Limb (tissue), 2 donors: ENCODE measurements around the gene ARFGAP1.

Source experiments
- DNase-seq, 2 donors: peaks; one replicate each; pipeline ENCODE4 v3.0.0-alpha.2; 2016; ENCODE audit errors: extremely low spot score in 2 of 2

Gene ARFGAP1

DNA sequence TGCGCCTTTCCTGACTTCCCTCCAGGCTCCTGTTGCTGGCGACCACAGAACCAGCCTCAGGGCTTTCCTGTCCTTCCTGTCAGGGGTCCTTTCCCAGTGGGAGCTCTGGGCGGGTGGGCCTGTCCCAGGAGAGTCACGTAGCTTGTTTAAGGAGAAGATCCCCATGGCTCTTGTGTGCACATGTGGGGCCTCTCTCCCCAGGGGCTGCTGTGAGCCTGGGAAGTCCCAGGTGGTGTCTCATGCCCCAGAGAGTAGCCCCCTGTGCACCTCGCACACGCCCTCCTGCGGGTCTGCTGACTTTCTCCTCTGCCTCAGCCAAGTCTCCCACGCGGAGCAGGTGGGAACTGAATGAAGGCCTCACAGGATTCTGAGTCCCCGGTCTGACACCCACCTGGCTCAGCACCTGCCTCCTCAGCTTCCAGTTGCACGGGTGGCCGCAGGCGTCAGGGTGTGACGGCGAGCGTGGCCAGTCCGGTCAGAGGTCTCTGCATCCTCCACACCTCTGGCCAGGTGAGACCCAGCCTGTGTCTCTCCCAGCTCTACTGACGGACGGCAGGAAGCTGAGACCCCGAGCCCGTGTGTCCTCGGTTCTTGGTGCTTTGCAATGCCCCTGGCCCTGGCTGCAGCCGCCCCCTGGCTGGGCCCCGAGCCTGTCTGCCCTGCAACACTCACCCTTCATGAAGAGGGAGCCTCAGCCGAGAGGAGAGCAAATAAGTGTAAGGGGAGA is 12.7 kb upstream of the ARFGAP1 start:
- no peak for DNase-seq

DNA sequence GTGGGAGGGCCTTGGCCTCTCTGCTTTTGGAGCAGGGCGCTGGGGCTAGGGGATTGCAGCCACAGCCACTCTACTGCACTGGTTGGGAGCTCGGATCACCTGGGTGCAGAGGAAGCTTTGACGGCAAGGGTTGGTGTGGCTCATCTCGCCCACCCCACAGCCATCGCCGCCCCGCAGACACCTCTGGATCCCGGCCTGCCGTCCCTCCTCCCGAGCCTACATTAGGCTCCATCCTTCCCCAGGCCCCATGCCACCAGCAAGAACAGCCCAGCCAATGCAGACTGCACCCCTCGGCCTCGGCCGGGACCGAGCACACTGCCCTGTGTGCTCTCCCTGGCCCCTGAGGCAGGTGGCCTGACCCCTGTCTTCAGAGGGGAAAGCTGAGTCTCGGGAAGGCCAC is 12.1 kb upstream of the ARFGAP1 start:
- no peak for DNase-seq

DNA sequence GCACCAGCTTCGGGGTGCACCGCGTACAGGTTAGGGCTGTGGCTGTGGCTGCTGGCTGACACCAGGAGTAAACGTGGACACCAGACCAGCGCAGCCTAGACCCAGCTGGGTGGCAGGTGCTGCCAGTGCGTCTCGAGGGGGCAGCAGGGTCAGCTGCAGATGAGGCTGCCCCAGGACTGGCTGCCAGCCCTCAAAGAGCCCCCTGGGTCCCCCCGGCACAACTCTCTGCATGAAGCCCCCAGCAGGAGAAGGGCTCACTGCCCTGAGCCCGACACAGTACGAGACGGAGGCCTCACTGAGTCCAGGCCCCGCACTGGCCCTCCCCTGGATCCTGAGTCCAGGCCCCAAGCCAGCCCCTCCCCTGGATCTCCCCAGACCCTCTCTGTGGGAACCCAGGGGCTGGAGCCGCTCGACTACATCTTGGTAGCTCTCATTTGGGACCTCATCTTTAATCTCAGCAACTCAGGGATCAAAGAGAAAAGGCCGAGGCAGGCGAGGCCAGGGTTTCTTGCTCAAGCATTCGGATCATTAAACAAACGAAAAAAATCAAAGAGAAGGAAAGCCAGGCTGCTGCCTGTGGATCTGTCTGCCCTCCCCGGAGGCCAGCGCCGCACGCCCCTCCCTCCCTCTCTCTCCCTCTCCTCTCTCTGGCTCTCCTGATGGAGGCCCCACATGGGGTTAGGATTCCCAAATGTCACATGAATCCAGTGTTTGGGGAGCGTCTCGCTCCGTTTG is 11.4 kb upstream of the ARFGAP1 start:
- peak in 1 of 2 donors; percentile 34 for DNase-seq

- DNase-seq, result no peak
Observed at GRCh38 chr20:63261795-63262528, 10.7 kb upstream of the ARFGAP1 start.

DNA sequence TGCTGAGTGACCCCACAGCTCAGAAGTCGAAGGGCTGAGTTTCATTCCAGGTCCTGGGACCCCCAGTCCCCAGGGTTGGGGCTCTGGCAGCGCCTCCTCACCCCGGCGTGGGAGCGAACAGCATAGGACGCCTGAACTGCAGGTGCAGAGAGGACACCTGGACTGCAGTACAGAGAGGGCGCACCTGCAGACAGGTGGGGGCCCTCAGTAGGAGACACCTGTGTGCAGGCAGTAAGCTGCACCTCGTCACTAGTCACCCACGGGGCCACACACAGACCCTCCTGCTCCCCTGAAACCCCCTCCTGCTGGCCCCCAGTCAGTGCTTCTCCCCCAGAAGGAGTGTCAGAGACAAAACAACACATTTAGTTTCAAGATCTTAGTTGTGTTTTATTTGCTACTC is 9.8 kb upstream of the ARFGAP1 start:
- no peak for DNase-seq

GRCh38 chr20:63264000-63264399 is 8.6 kb upstream of the ARFGAP1 start:
- no peak for DNase-seq

DNA sequence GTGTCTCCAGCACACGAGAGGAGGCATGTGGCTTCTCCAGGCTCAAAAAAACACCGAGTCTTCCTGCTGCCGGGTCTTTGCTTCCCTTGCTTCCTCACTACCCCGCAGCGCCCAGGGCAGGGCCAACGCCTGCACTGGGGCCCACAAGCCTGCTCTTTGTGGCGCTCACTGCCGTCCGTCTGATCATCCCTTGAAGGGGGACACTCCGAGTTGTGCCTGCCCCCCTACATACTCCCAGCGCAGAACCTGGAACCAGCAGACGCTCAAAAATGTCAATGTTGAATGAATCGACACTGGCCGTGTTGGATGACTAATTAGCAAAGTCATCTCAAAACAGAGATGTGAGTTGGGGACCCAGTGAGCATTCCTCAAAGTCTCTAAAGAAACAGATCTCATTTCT is 8.1 kb upstream of the ARFGAP1 start:
- no peak for DNase-seq

DNA sequence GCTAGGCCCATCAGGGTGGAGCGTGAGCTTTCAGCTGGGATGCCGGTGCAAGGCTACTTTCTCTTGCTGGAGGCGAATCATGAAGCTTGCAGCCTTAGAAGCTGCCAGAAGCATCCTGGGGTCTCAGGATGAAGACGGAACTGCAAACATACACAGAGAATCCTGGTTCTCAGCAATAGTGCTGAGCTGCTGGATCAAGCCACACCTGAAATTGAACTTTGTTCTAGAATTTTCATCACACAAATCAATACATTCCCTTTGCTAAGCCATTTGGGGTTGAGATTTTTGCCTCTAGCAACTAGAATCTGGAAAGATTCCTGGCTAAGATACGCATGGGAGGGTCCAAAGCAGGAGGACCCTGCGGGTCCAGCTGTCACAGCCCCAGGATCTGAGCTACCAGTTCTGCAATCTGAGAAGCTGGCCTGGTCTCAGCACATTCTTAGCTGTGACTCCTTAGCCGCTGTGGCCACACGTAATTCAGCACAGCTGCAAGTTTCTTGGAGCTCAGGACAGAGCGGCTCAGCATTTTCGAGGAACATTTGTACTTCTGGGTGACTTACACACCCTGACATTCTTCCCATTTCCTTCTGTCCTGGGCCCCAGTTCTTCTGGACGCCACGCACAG is 6.6 kb upstream of the ARFGAP1 start:
- DNase-seq, result peak in 1 of 2 donors; percentile 61

- DNase-seq, result no peak
Observed at GRCh38 chr20:63267691-63268090, 4.9 kb upstream of the ARFGAP1 start.

GRCh38 chr20:63268256-63268655 is 4.4 kb upstream of the ARFGAP1 start:
- no peak for DNase-seq

DNA sequence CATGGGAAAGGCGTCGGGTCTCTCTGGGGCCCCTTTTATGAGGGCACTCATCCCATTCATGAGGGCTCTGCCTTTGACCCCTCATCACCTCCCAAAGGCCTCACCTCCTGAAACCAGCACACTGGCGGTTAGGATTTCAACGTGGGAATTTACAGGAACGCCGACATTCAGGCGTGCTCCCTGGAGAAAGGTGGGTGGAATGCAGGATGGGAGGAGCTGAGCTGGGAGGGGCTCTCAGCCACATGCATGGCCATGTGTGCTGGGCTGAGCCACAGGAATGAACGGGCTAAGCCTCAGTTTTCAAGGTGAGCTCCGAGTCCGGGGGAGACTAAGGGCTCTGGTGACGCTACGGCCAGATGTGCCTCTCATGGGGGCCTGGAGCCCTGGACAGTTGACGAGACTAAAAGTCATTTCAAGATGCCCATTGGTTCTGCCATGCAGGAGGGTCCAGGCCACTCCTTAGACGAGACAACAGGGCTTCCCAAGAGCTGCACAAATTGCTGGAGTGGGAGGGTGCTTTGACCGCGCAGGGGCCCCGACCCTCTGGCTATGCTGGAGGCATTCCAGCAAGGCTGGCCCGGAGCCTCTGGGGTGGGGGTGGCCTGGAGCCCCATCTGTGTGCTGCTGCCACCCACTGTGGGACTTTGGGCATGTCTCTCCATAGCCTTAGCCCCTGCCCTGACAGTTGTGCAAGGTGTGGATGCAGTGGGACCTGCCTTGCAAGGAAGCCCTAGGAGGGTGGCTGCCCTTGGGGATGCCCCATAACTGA is 3.8 kb upstream of the ARFGAP1 start:
- no peak for DNase-seq

DNA sequence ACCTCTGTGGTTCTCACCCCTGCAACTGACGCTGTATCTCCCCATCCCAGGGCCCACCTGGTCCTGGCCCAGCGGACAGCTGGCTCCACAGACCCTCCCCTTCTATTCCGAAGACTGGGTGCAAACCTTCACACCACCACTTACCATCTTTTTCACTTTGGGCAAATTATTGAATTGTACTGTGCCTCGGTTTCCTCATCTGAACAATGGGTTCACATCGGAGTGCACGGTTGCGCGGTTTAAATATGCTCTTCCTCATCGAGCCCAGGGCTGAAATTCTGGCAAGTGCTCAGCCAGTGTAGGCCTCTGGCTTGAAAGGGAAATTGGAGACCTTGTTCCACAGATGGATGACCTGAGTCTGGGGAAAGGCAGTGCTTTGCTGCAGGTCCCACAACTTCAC is 2.9 kb upstream of the ARFGAP1 start:
- DNase-seq, result no peak

GRCh38 chr20:63270606-63271325 is 1.8 kb upstream of the ARFGAP1 start:
- DNase-seq, result no peak

GRCh38 chr20:63273059-63273579 is 506 bp downstream of the ARFGAP1 start:
- no peak for DNase-seq

- DNase-seq, result no peak
Observed at GRCh38 chr20:63273635-63274380, 1.2 kb downstream of the ARFGAP1 start.

GRCh38 chr20:63274381-63275228 is 2.0 kb downstream of the ARFGAP1 start:
- DNase-seq, result no peak

GRCh38 chr20:63275825-63276224 is 3.2 kb downstream of the ARFGAP1 start:
- DNase-seq, result no peak

- DNase-seq, result no peak
Observed at GRCh38 chr20:63276956-63277355, 4.3 kb downstream of the ARFGAP1 start.
